NCI-H226 (cell line): ENCODE measurements around the gene GOLGA3.

ENCODE experiments used
- DNase-seq: peaks from one replicate; pipeline ENCODE4 v3.0.0-alpha.2; 2015

Gene GOLGA3

DNA sequence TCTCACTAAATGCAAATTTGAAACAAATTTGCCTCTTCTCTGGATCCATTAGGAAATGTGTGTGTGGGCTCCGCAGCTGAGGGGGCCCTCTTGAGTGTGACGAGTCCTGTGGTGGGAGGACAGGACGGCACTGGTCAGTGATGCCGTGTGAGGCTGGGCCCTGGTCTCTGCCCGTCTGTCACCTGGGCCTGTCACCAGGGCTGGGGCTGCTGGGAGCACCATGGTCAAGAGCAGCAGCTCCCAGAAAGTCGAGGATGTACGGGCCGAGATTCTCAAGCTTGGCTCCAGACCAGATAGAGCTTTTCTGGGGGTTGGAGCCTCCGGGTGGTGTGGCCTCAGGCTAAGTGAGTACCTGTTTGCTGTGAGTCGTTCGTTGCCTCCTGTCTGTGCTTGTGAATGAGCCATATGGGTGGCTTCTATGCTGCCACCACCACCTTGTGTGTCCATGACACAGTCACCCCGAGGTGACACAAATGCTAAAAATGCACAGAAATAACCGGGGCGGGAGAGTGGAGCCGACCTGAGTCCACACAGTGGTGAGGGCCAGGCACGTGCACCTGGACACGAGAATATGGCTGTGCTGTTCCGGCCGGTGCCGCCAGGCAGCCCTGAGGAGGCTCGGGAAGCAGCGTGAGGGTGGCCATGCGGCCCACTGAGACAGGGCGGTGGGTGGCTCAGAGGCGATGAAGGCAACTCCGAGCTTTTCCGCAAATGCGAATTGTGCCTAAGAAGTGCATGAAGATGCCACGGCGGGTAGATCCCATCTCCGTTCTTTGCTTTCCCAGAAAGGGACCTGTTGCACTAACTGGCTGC is 109.3 kb downstream of the GOLGA3 start:
- DNase-seq, result no peak
